DND-41 (cell line): ENCODE measurements around the gene CDYL.

Experiments used
- CTCF ChIP-seq: IDR thresholded peaks from 2 replicates; pipeline ENCODE4 v1.5.1; 2012; ENCODE audit warnings: borderline replicate concordance, low read length, moderate library complexity, mild to moderate bottlenecking; ENCODE audit not compliant: poor library complexity, severe bottlenecking; ENCODE audit errors: extremely low read depth
- EZH2 ChIP-seq: IDR thresholded peaks from 3 replicates; pipeline ENCODE4 v1.6.1; 2012; ENCODE audit warnings: borderline replicate concordance, low read depth, mild to moderate bottlenecking, moderate library complexity, low read length, inconsistent platforms; ENCODE audit not compliant: severe bottlenecking

- no peak for TF ChIP-seq CTCF
- no peak for TF ChIP-seq EZH2
These were observed 144.8 kb downstream of the CDYL start for GRCh38 chr6:4920914-4921410.
